NCI-H187 treated with DMSO at 0.1 percent for 48 hours (cell line): ENCODE measurements around the gene PLEKHG5.

Experiments
- DNase-seq: peaks from one replicate; lab custom pipeline; 2025; lab: John Stamatoyannopoulos, UW

Gene PLEKHG5

DNA sequence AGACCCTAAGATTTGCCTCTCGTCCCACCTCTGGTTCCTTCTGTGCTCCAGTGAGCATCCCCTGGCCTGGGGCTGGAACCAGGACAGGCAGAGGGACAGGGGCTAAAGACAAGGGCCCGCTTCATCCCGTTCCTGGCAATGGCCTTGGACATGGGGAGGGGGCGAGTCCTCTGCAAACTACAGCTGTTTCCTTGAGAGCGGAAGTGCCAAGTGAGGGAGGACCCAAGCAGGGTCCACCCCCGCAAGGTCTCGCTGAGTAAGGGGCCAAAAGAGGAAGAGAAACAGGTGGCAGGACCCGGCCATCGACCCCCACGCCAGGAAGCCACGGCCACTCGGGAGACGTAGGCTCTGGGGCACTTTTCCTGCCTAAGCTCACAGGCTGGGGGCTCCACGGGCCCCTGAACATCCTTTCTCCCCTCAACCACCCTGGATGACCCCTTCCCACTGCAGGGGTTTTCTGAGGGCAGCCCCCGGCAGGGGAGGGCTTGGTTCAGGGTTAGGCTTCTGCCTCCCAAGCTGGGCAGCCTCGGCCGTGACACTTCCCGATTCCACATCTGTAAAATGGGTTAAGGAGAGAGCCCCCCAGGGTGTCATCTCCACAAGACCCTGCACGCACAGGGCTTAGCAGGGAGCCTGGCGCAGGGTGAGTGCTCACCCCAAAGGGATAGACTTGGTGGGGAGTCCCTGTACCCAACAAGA is 17.9 kb upstream of the PLEKHG5 start:
- DNase-seq = no peak

DNA sequence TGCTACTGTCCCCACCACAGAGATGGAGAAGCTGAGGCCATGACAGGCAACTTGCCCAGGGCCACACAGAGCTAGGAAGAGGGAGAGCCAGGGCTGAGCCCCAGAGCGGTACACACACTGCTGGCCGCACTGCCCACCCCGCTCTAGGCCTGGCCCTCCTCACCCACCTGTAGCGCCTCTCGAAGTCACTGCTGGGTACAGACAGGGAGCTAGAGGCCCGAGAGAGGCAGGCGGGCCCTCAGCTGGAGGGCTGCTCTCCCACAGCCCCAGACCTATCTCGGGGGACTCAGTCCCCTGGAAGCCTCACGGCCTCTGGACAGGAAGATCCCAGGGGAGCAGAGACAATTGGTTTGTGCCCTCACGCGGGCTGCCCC is 17.3 kb upstream of the PLEKHG5 start:
- DNase-seq = no peak

DNA sequence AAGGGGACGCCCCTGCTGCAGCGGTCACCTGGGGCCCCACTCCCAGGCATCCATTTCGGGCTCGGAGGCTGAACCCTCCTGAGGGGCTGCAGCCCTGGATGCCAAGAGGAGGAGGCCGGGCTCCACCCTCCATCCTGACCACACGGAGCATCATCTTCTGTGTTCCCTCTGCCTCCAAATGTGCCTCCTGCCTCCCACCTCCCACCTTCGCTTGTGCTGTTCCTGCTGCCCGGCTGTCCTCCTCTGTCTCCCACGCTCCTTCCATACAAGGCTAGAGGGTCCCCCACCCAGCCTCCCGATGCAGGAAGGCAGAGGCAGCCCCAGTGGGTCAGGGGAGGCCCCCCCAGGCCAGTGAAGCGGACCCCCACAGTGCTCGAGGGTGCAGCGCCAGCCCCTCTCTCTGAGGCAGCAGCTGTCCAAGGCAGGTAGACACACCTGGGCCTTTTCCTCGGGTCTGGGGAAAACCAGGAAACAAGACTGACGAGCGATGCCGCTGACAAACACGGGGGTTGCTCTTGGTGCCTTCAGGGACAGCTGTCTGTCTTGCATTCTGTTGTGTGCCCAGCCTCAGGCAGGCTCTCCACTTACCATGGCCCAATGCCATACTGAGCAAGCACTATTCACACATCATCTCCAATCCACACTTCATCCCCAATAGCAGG is 16.8 kb upstream of the PLEKHG5 start:
- DNase-seq = no peak

DNA sequence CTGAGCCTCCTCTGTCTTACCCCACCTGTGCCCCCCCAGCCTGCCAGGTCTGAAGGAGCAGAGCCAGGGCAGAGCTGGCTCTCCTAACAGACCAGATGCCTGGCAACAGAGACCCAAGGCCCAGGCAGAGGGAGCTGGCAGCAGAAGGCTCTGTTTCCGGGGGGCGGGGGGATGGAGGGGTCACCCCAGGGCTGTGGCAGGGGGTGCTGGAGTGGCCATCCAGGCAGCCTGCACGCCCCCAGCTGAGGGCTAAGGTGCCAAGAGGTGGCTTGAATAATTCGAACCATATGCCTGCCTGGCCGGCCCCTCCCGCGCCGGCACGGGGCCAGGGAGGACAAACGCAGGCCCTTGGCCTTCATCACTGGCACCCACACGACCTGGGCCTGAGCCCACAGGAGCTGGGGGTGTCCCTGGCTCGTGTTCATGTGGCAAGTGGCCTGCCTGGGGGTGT is 16.0 kb upstream of the PLEKHG5 start:
- no peak for DNase-seq

DNA sequence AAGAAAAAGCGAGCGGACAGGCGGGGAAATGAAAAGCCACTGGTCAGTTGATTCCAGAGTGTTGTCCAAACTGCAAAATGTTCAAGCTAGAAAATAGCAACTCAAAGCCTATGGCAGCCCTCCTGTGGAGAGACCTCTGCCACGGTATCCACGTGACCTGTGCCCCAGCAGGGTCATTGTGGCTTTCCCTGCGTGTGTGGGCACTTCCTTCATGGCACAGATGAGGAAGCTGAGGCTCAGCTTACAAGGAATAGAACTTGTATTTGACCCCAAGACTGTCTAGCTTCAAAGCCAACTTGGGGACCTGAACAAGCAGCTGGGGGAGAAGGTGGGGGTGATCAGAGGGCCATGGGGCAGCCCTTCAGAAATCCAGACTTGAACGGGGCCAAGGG is 15.6 kb upstream of the PLEKHG5 start:
- no peak for DNase-seq

DNA sequence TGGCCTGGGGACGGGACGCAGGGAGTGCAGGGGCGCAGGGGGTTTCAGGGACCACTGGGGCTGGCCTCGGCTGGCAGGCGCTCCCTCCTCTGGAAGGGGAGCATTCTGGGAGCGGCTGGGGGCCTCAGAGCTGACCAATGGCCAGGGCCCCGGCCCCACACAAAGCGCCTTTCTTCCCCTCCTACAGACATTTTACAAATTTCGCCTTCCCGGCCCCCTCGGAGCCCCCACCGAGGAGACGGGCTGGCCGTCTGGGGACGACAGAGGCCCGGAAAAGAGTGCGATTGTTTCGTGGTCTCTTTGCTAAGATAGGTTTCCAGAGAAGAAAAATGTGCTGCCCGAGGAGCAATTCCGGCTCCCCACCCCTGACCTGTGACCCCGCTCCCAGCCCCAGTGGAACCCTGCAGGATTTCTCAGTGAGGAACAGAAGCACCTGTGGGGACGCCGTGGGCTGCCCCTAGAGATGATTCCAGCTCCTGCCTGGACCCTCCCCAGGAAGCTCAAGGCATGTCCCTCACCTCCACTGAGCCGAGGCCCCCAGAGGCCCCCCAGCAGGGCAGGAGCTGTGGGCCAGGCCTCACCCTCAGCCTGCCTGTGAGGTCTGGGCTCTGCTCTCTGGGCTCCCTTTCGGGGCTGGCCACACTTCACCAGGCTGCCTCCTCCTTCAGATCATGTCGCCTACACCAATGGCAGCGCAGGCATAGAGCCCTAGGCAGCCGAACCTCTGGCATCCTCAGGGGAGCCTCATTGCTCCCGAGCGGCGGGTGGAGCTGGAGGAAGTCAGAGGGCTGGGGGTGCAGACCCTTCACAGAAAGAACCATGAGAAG is 15.0 kb upstream of the PLEKHG5 start:
- no peak for DNase-seq

DNA sequence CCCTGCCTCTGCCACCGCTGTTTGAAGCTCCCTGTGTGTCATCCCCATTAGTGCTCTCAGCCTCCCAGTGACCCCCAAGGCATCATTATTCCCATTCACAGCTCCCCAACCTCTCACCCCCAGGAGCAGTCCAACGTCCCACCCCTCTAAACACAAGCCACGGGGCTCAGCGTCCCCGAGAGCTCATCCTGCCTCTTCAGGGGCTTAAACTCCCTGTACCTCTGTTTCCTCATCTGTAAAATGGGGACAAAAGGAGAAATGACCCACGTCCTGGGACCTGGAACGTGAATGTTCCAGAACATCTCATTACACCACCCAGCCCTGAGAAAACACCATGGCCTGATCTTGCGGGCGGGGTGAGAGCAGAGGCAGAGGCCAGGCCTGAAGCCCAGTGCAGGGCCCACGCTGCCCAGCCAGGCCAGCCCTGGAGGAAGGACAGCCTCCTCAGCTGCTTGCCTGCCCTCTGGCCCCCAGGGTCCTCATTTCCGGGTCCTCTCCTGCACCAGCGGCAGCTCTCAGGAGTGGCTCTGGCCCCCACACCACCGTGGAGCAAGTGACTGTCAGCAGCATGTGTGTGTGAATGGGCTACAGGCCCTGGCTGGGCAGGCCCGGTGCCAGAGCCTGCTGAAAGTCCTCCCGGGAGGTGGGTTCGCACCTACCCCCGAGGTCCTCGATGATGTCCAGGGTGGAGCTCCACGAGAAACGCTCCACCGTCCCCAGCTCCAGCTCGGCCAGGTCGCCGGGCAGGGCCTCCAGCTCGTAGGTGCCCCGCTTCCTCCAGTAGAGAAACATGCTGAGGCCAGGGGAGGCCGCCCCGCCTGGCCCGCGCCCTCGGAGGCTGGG is 14.1 kb upstream of the PLEKHG5 start:
- DNase-seq = no peak

DNA sequence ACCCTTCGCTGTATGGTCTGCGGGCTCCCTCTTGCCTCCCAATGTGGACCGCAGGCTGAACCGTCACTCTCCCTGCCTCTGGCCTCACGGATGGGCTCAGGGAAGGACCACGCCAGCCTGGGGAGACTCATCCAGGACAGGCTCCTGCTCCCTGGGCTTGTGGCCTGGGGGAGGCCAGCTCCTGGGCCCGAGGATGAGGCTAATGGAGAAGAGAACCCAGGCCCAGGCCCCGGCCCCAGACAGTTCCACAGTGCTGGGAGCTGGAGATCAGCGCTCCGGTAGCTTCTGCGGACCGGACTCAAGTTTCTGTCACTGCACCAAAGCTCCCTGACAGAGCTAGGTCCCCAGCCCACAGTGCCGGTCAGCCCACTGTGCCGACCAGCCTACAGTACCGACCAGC is 13.4 kb upstream of the PLEKHG5 start:
- no peak for DNase-seq

DNA sequence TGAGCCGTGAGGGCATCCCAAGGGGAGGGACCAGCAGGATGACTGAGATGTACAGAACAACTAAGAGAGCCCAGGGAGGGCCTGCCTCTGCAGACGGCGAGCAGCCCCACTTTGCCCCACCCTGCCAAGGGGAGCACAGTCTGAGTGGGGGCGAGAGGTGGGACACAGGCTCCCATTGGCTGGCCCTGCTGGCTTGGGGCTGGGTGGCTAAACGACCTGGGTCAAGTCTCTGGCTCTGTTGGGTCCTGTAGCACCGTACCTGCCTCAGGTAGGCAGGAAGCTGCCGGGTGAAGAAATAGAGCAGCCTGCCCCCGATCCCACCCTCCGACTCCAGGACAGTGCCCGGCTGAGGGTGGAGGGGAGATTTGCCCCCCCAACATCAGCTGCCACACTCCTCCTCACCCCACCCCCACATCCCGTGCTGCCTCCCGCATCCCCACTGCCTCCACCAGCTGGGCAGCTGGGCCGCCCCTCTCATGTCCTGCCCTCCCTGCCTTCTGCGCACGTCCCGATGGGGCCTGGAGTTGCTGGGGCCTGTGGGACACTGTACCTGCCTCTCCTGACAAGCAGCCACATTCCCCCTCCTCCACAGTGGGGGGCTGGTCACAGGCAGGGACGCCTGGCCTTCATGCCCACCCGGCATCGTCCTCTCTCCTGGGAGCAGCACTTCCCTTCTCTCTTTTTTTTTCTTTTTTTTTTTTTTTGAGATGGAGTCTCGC is 12.6 kb upstream of the PLEKHG5 start:
- no peak for DNase-seq

DNA sequence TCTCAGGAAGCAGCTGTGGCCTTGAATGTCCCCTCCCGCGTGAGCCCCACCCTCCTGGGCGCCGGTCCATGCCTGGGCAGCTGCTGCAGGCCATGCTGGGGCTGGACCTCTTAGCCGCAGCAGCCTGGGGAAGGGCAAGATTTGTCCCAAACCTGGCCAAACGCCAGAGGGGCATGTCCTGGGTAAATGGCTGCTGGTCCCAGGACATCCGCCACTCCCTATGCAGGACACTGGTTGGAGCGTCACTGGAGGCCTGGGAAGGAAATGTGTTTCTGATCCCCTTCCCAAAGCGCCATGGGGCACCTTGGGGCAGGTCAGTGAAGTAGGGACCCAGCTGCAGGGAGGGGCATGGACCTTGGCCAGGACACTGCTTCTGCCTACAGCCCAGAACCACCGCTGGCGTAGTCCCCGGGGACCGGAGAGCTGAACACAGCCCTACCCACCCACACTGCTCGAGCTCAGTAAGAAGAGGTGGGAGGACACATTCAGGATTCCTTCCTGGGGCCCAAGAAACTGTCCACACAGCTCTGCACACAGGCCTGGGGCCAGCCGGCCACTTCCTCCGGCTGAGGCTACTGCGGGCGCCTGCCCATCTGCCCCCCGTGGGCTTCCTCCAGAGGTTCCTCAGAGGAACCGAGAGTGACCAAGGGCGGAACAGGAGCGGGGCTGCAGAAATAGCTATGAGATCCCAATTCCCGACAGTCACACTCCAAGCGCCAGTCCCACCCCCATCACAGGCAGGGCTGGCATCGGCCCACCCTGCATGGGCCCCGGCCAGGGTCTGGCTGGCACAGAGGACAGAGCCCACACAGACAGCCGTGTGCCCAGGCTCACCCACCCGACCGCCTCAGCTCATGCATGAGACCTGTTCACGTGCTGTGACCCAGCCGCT is 10.8 kb upstream of the PLEKHG5 start:
- no peak for DNase-seq

DNA sequence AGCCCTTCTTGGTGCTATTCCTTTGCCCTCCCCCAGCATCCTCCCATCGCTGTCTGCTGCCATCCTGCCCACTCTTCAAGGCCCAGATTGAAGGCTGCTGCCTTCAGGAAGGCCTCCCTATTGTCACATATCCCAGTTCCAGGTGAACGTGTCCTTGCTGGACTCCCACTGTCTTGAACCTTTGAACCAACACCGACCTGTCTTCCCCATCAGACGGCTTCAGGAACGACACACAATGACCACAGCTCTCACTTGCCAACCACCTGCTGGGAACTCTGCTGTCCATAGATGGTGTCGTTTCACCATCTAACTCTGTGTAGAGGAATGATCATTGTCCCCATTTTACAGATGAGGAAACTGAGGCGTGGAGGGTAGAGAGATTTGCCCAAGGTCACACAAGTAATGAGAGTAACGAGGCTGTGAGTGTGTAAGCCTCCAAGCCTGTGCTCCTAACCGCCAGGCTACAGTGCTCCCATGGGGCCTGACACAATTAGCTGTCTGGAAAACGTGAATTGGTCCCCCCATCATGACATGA is 9.9 kb upstream of the PLEKHG5 start:
- DNase-seq = no peak

DNA sequence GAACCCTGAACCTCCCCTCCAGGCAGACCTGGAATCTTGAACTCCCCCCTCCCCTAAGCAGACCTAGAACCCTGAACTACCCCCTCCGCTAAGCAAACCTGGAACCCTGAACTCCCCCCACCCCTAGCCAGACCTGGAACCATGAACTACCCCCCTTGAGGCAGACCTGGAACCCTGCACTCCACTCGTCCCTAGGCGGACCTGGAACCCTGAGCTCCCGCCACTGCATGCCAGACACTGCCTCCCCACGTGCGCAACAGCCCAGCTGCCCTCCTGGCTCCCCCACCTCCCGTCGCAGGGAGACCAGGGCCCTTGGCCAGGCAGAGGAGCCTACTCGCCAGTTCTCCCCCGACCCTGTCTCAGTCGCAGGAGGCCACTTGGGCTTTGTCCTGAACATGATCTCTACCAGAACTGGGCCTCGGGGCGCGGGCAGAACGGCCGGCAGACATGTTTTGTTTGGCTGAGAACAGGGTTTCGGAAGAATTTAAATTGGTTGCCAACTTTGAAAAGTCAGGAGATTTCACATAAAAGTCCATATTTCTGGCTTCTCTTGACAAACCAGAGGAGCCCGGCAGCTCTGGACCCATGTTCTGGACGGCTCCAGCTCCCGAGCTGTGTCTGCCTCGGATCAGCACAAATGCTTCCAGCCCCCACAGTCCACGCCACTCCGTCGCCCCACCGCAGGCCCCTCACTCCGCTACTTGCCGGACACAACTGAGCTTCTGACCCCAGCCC is 9.2 kb upstream of the PLEKHG5 start:
- DNase-seq = no peak

DNA sequence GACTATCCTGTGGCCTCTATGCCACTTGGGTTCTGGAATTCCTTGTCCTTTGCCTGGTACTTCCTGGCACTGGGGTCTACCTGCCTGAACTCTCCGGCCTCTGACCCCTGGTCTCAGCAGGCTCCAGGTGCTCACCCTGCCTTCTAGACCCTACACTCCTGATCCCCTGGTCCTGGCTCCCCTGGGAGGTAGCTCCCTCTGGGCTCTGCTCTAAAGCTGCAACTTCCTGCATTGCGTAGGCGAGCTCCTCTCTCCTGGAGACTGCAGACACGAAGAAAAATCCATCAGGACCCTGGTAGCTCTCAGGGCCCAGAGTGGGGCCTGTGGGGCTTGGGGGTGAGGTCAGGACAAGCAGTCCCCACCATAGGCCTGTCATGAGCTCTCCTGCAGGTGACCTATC is 7.8 kb upstream of the PLEKHG5 start:
- DNase-seq = no peak

DNA sequence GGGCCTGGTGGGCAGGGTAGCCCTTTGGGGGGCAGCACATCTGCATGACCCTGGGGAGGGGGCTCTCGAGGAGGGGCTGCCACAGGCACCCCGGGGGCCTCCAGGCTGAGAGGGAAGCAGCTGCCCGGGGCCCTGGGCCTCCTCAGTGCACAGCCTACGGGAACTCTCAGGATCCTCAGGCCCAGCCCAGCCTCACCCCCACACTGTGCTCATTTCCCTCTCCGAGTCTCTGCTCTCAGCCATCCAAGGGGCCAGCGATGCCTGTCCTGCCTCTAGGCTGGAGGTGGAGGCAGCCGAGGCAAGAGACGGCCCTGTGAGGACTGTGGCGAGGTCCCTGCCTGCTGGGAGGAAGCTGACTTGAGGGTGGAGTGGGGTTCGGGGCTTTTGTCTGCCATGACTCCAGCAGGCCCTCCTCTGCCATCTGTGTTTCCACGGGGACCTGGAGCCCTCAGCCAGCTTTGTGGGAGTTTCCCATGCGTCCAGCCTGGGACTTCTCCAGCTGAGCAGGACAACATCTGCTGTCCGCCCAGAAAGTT is 7.2 kb upstream of the PLEKHG5 start:
- no peak for DNase-seq

DNA sequence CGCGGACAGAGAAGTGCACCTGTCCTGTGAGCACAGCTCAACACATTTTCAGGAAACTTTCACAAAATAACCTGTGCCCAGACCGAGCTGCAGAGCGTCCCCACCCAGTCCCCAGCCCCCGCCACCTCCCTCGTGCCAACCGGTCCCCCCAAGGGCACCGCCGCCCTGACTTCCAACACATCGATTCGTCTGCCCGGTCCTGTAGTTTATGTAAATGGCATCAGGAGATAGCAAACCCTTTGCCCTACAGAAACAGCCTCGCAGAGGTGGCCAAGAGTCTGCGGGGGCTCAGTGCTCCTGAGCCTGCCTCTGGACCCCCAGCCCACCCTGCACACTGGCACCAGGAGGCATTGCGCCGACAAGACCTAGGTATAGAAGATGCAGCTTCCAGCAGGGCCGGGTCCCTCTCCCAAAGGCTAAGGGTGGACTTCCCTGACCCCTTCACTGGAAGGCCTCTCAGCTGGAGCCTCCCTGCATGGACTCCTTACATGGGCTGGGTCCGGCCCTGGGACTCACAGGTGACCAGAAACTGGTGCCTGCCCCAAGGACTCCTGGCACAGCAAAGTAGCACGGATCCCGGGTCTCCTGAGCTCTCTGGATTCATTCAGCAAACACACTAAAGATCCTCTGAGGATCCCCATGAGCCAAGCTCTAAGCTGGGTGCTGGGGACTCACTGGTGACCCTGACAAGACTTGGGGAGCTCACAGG is 6.6 kb upstream of the PLEKHG5 start:
- no peak for DNase-seq

DNA sequence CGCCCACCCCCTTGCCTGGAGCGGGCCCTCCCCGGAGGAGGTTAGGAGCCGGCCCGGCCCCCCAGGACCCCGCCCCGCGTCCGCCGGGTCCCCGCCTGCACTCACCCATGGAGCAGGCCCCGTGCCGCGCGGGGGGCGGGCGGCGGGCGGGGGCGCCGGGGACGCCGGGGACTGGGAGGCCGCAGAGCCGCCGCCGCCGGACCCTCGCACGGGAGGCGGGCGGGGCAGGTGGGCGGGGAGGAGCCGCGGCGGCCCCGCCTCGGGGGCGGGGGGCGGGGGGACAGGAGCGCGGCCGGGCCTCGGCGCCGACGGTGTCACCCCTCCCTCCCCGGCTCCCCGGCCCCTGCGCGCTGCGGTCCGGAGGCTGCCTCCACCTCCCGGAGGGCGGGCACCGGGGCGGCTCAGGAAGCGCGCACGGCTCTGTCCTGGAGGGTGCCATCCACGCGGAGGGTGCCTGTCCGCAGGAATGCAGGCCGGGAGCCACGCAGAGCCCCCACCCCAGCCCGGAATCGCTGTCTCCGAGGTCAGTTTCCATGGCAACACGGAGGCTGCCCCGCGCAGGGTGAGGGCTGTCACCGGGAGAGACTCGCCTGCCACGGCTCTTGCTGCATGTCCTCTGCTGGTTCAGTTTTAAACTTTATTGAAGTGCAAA is 5.9 kb upstream of the PLEKHG5 start:
- no peak for DNase-seq

DNA sequence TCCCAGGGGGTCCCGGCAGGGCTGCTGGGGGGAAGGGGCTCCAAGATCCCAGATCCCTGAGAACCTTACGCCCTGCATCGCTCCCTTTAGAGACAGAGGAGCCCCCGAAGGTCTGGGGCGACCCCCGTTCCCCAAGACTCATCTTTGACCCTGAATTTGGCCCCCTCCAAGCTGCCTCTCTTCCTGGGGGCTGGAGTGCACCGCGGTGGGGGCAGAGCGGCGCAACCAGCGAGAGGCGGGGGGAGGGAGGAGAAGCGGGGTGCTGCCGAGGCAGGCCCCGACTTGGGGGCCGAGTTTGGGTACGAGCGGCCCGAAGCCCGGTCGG is 5.4 kb upstream of the PLEKHG5 start:
- DNase-seq = no peak

DNA sequence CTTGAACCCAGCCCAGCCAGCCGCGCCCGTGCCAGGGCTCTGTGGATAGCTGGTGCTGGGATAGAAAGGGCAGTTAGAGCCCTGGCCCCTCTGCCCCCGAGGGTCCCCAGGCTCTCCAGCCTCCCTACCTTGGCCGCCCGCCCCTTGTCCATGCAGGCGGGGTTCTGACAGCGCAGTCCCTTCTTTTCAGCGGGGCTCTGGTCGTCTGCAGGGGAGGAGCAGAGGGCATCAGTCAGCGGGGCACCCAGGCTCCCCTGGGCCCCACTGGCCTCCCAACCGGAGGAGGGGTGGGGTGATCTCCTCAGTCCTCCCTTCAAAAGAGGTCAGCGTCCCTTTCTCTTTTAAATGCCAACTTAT is 4.9 kb upstream of the PLEKHG5 start:
- DNase-seq = no peak
